Endodermal cell (in vitro differentiated cells): Measurements from ENCODE around the gene HMOX2. TPM values are rescaled to one million over a fixed set of nuclear protein-coding genes. Genes with fewer than 3 reads are reported as not detected.

Experiments used
- DNase-seq: peaks from one replicate; pipeline ENCODE4 v3.0.0-alpha.2; 2017
- H3K27ac ChIP-seq: 2 replicates; pipeline ENCODE4 v1.5.1; 2013; ENCODE audit warnings: mild to moderate bottlenecking, low read depth, low read length, moderate library complexity
- H3K27me3 ChIP-seq: 2 replicates; pipeline ENCODE4 v1.6.1; 2013; ENCODE audit warnings: mild to moderate bottlenecking, low read length, moderate library complexity; ENCODE audit not compliant: insufficient read depth, control insufficient read depth, poor library complexity, severe bottlenecking
- H3K36me3 ChIP-seq: 2 replicates; pipeline ENCODE4 v1.7.0; 2013; ENCODE audit warnings: mild to moderate bottlenecking, low read length, moderate library complexity; ENCODE audit not compliant: control insufficient read depth, insufficient read depth
- H3K4me1 ChIP-seq: one replicate; pipeline ENCODE4 v1.7.0; 2013; ENCODE audit warnings: low read length; ENCODE audit not compliant: control insufficient read depth, insufficient read depth
- H3K4me3 ChIP-seq: 2 replicates; pipeline ENCODE4 v1.5.1; 2013; ENCODE audit warnings: mild to moderate bottlenecking, low read length, moderate library complexity
- H3K9ac ChIP-seq: 2 replicates; pipeline ENCODE4 v1.6.1; 2013; ENCODE audit warnings: mild to moderate bottlenecking, low read length, moderate library complexity; ENCODE audit not compliant: poor library complexity, severe bottlenecking; ENCODE audit errors: extremely low read depth
- H3K9me3 ChIP-seq: 2 replicates; pipeline ENCODE4 v1.6.1; 2013; ENCODE audit warnings: mild to moderate bottlenecking, low read length, moderate library complexity; ENCODE audit not compliant: control insufficient read depth
- H3K27ac Mint-ChIP-seq: 2 replicates; pipeline ENCODE4 v1.8.0; 2020; ENCODE audit warnings: mixed read lengths
- H3K27me3 Mint-ChIP-seq: 2 replicates; pipeline ENCODE4 v1.8.0; 2021; ENCODE audit warnings: mild to moderate bottlenecking, mixed read lengths; ENCODE audit not compliant: insufficient read depth
- H3K36me3 Mint-ChIP-seq: 2 replicates; pipeline ENCODE4 v1.8.0; 2020; ENCODE audit warnings: low read depth, mixed read lengths
- H3K4me1 Mint-ChIP-seq: 2 replicates; pipeline ENCODE4 v1.8.0; 2020; ENCODE audit warnings: mixed read lengths
- H3K4me3 Mint-ChIP-seq: 2 replicates; pipeline ENCODE4 v1.8.0; 2020; ENCODE audit warnings: mild to moderate bottlenecking, moderate library complexity, mixed read lengths
- H3K9me3 Mint-ChIP-seq: 2 replicates; pipeline ENCODE4 v1.8.0; 2020; ENCODE audit warnings: mild to moderate bottlenecking, mixed read lengths
- WGBS, 2 experiments: methylation state at CpG; one replicate each; pipeline versions ENCODE4 v1.1.5 to v1.1.7; 2013; ENCODE audit warnings: missing lambda C conversion rate in 2 of 2, mixed read lengths in 1 of 2; ENCODE audit not compliant: insufficient coverage in 1 of 2, insufficient read length in 1 of 2; 5-methylcytosine and 5-hydroxymethylcytosine counted together
- total RNA-seq, 2 donors: library from RNA; stranded (reverse); fragmentation: NEBNext Ultra II Directional in 1 of 2; extraction: Animal tissue kit (Norgen Biotek cat#: 25700) in 1 of 2; gene quantifications; 2 replicates in 1 of 2; 3 replicates in 1 of 2; pipeline ENCODE4 v1.2.1, GENCODE V29; 2021
- TF ChIP-seq, protein P1 (sequence below): fragments of 200-600 bp; sonication (generic); conservative IDR thresholded peaks from 2 replicates; pipeline ENCODE4 v1.5.0; 2021; ENCODE audit warnings: antibody characterized with exemption, mild to moderate bottlenecking

HMOX2 gene
- total RNA-seq, 2 donors from 2014 or later, result 26.3 to 27.7 TPM

DNA sequence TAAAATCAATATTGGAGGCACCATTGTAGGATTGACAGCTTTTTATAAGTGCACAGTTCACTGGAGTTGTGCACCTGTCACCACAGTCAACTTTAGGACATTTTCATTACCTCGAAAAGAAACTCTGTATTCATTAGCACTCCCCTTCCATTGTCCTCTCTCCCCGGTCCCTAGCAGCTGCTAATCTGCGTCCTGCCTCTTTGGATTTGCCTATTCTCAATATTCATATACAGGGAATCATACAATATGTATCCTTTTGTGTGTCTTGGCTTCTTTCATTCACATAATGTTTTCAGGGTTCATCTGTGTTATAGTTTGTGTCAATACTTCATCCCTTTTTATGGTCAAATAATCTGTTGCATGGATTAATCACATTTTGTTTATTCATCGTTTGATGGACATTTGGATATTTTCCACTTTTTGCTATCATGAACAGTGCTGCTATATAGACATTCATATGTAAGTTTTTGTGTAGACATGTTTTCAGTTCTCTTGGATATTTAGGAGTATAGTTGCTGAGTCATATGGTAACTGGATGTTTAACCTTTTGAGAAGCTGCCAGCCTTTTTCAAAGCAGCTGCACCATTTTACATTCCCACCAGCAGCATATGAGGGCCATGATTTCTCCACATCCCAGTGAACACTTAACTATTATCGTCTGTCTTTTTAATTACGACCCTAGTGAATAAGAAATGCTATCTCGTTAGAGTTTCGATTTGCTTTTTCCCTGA is 40.7 kb upstream of the HMOX2 start:
- no peak overlapping the region for H3K27ac Mint-ChIP-seq
- H3K9me3 Mint-ChIP-seq, result no peaks in the 10 kb centered on the region
- Histone ChIP-seq H3K27ac (no peak overlapping the region), H3K4me1 (no peaks in the 10 kb centered on the region), H3K4me3 (no peak overlapping the region), H3K36me3 (peaks cover 72% of the 10 kb centered on the region), H3K9me3 (no peaks in the 10 kb centered on the region), H3K9ac (no peak overlapping the region), H3K27me3 (no peaks in the 10 kb centered on the region)
- TF ChIP-seq, protein P1, sequence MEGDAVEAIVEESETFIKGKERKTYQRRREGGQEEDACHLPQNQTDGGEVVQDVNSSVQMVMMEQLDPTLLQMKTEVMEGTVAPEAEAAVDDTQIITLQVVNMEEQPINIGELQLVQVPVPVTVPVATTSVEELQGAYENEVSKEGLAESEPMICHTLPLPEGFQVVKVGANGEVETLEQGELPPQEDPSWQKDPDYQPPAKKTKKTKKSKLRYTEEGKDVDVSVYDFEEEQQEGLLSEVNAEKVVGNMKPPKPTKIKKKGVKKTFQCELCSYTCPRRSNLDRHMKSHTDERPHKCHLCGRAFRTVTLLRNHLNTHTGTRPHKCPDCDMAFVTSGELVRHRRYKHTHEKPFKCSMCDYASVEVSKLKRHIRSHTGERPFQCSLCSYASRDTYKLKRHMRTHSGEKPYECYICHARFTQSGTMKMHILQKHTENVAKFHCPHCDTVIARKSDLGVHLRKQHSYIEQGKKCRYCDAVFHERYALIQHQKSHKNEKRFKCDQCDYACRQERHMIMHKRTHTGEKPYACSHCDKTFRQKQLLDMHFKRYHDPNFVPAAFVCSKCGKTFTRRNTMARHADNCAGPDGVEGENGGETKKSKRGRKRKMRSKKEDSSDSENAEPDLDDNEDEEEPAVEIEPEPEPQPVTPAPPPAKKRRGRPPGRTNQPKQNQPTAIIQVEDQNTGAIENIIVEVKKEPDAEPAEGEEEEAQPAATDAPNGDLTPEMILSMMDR, result no peak
- no peak for DNase-seq
- 81 to 84% methylated on average over 7 to 8 of the region's 8 CpGs for WGBS, 2 experiments
- H3K27me3 Mint-ChIP-seq, result no peaks in the 10 kb centered on the region
- no peak overlapping the region for H3K4me3 Mint-ChIP-seq
- H3K36me3 Mint-ChIP-seq, result peaks cover 55% of the 10 kb centered on the region
- peaks cover 11% of the 10 kb centered on the region for H3K4me1 Mint-ChIP-seq

DNA sequence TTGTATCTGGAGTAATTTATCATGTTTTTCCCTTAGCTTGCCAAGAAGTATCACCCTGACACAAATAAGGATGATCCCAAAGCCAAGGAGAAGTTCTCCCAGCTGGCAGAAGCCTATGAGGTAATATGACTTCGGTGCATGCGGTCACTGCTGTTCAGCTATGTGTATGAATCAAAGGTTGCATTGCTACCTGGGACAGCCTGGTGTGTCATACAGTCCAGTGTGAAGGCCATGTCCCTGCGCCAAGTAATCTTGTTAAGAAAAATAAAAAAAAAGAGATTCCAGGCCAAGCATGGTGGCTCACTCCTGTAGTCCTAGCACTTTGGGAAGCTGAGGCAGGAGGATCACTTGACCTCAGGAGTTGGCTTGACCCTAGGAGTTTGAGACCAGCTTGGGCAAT is 38.8 kb upstream of the HMOX2 start:
- peaks cover 11% of the 10 kb centered on the region for H3K4me1 Mint-ChIP-seq
- Histone ChIP-seq H3K4me1 (no peaks in the 10 kb centered on the region), H3K9me3 (no peaks in the 10 kb centered on the region), H3K27me3 (no peaks in the 10 kb centered on the region), H3K4me3 (no peak overlapping the region), H3K27ac (no peak overlapping the region), H3K36me3 (peaks cover 77% of the 10 kb centered on the region), H3K9ac (no peak overlapping the region)
- H3K4me3 Mint-ChIP-seq, result no peak overlapping the region
- H3K9me3 Mint-ChIP-seq, result no peaks in the 10 kb centered on the region
- no peaks in the 10 kb centered on the region for H3K27me3 Mint-ChIP-seq
- no peak for DNase-seq
- H3K36me3 Mint-ChIP-seq, result peaks cover 64% of the 10 kb centered on the region
- no peak overlapping the region for H3K27ac Mint-ChIP-seq
- TF ChIP-seq, protein P1, result no peak
- 90 to 98% methylated on average over 3 of the region's 3 CpGs for WGBS, 2 experiments

DNA sequence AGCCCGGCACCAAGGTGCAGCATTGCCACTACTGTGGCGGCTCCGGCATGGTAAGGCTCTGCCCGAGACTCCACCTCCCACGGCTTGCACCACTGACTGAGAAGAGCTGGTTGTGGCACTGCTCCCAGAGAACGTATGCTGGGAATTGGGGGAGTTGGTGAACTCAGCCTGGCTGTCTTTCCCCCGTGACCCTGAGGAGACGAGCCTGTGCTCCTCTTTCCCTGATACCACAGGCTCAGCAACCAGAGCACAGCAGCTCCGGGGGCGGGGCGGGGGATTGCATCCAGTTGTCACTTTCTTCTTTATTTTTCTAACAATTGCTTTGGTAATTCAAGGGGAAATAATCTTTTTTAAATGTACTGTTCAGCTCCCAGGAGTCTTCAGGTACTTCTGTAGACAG is 33.8 kb upstream of the HMOX2 start:
- H3K36me3 Mint-ChIP-seq, result peaks cover 73% of the 10 kb centered on the region
- H3K36me3 ChIP-seq, result peaks cover 83% of the 10 kb centered on the region

More for the DNA sequence above, 33.8 kb upstream of the HMOX2 start:
- Histone ChIP-seq H3K27me3 (no peaks in the 10 kb centered on the region), H3K4me3 (no peak overlapping the region), H3K9me3 (no peaks in the 10 kb centered on the region), H3K9ac (no peak overlapping the region), H3K4me1 (no peaks in the 10 kb centered on the region), H3K27ac (no peak overlapping the region)
- Mint-ChIP-seq H3K9me3 (no peaks in the 10 kb centered on the region), H3K27me3 (no peaks in the 10 kb centered on the region), H3K4me3 (no peak overlapping the region), H3K27ac (no peak overlapping the region), H3K4me1 (no peaks in the 10 kb centered on the region)
- DNase-seq, result no peak
- 91 to 92% methylated on average over 8 to 11 of the region's 11 CpGs for WGBS, 2 experiments
- TF ChIP-seq, protein P1, result no peak
